IgD-negative memory B cell (primary cell): ENCODE data around the gene GLP1R. TPM values are rescaled to one million over a fixed set of nuclear protein-coding genes. Genes with fewer than 3 reads are reported as not detected.

ENCODE experiments used
- H3K27ac Mint-ChIP-seq, 3 donors: one replicate each; pipeline ENCODE4 v1.8.0; 2020 to 2022; ENCODE audit warnings: mild to moderate bottlenecking in 3 of 3, mixed read lengths in 3 of 3, moderate library complexity in 1 of 3
- H3K27me3 Mint-ChIP-seq: one replicate; pipeline ENCODE4 v1.8.0; 2021; ENCODE audit warnings: mixed read lengths
- H3K36me3 Mint-ChIP-seq: one replicate; pipeline ENCODE4 v1.8.0; 2020; ENCODE audit warnings: mild to moderate bottlenecking, mixed read lengths
- H3K4me1 Mint-ChIP-seq, 3 donors: one replicate each; pipeline ENCODE4 v1.8.0; 2020 to 2022; ENCODE audit warnings: mixed read lengths in 3 of 3, mild to moderate bottlenecking in 1 of 3
- H3K4me3 Mint-ChIP-seq, 4 donors: one replicate each; pipeline ENCODE4 v1.8.0; 2020 to 2022; ENCODE audit warnings: mild to moderate bottlenecking in 4 of 4, mixed read lengths in 4 of 4, moderate library complexity in 3 of 4
- H3K9me3 Mint-ChIP-seq, 3 donors: one replicate each; pipeline ENCODE4 v1.8.0; 2020 to 2021; ENCODE audit warnings: mixed read lengths in 3 of 3, mild to moderate bottlenecking in 1 of 3
- polyA plus RNA-seq: library from polyadenylated mRNA; unstranded; fragments of 300-500 nt; fragmentation: Illumina TruSeq; gene quantifications from one replicate; pipeline ENCODE4 v1.2.3, GENCODE V29; 2021

Gene GLP1R
- polyA plus RNA-seq, 1 donor from 2014 or later: not detected

- Mint-ChIP-seq H3K36me3 (peaks cover 5% of the 10 kb centered on the region), H3K4me1 (peaks cover 0 to 4% (median 0%) of the 10 kb centered on the region in 3 donors), H3K9me3 (no peaks in the 10 kb centered on the region), H3K4me3 (no peak overlapping the region), H3K27ac (no peak overlapping the region), H3K27me3 (peaks cover 16% of the 10 kb centered on the region)
Measured at GRCh38 chr6:39082310-39082709, 33.7 kb downstream of the GLP1R start.

- H3K4me1 Mint-ChIP-seq: peaks cover 0 to 4% (median 0%) of the 10 kb centered on the region in 3 donors
- peaks cover 20% of the 10 kb centered on the region for H3K27me3 Mint-ChIP-seq
- H3K9me3 Mint-ChIP-seq: no peaks in the 10 kb centered on the region
- H3K36me3 Mint-ChIP-seq: peaks cover 5% of the 10 kb centered on the region
- no peak overlapping the region for H3K4me3 Mint-ChIP-seq
- no peak overlapping the region for H3K27ac Mint-ChIP-seq
Measured at GRCh38 chr6:39083231-39083634, 34.7 kb downstream of the GLP1R start.

- Mint-ChIP-seq H3K36me3 (peaks cover 5% of the 10 kb centered on the region), H3K27ac (peak overlapping the region in 1 of 3 donors; percentile 58), H3K27me3 (peaks cover 20% of the 10 kb centered on the region), H3K4me3 (no peak overlapping the region), H3K9me3 (no peaks in the 10 kb centered on the region), H3K4me1 (peaks cover 0 to 4% (median 0%) of the 10 kb centered on the region in 3 donors)
Measured at GRCh38 chr6:39084506-39084905, 35.9 kb downstream of the GLP1R start.

- no peak overlapping the region for H3K4me3 Mint-ChIP-seq
- H3K27me3 Mint-ChIP-seq: peaks cover 22% of the 10 kb centered on the region
- no peaks in the 10 kb centered on the region for H3K9me3 Mint-ChIP-seq
- H3K36me3 Mint-ChIP-seq: peaks cover 5% of the 10 kb centered on the region
- no peak overlapping the region for H3K27ac Mint-ChIP-seq
- peaks cover 0 to 4% (median 0%) of the 10 kb centered on the region in 3 donors for H3K4me1 Mint-ChIP-seq
Measured at GRCh38 chr6:39085129-39085797, 36.7 kb downstream of the GLP1R start.

GRCh38 chr6:39086294-39086693 is 37.7 kb downstream of the GLP1R start:
- Mint-ChIP-seq H3K27me3 (peaks cover 30% of the 10 kb centered on the region), H3K9me3 (no peaks in the 10 kb centered on the region), H3K4me1 (peaks cover 0 to 4% (median 0%) of the 10 kb centered on the region in 3 donors), H3K36me3 (peaks cover 5% of the 10 kb centered on the region), H3K27ac (no peak overlapping the region), H3K4me3 (no peak overlapping the region)

- Mint-ChIP-seq H3K9me3 (no peaks in the 10 kb centered on the region), H3K4me1 (peaks cover 0 to 4% (median 0%) of the 10 kb centered on the region in 3 donors), H3K4me3 (no peak overlapping the region), H3K27me3 (peaks cover 32% of the 10 kb centered on the region), H3K27ac (no peak overlapping the region), H3K36me3 (peaks cover 8% of the 10 kb centered on the region)
Measured at GRCh38 chr6:39086711-39087110, 38.1 kb downstream of the GLP1R start.

GRCh38 chr6:39087197-39087596 is 38.6 kb downstream of the GLP1R start:
- Mint-ChIP-seq H3K4me3 (no peak overlapping the region), H3K27ac (no peak overlapping the region)

GRCh38 chr6:39088331-39088730 is 39.8 kb downstream of the GLP1R start:
- Mint-ChIP-seq H3K27ac (no peak overlapping the region), H3K9me3 (no peaks in the 10 kb centered on the region), H3K36me3 (peaks cover 13% of the 10 kb centered on the region), H3K27me3 (peaks cover 33% of the 10 kb centered on the region), H3K4me1 (peaks cover 0 to 2% (median 0%) of the 10 kb centered on the region in 3 donors), H3K4me3 (no peak overlapping the region)

More at GRCh38 chr6:39087197-39087596, 38.6 kb downstream of the GLP1R start:
- H3K27me3 Mint-ChIP-seq: peaks cover 32% of the 10 kb centered on the region
- H3K36me3 Mint-ChIP-seq: peaks cover 11% of the 10 kb centered on the region
- no peaks in the 10 kb centered on the region for H3K9me3 Mint-ChIP-seq
- peaks cover 0 to 4% (median 0%) of the 10 kb centered on the region in 3 donors for H3K4me1 Mint-ChIP-seq

GRCh38 chr6:39090036-39090435 is 41.5 kb downstream of the GLP1R start:
- H3K4me3 Mint-ChIP-seq: no peak overlapping the region
- H3K27ac Mint-ChIP-seq: no peak overlapping the region
- H3K36me3 Mint-ChIP-seq: peaks cover 12% of the 10 kb centered on the region
- H3K9me3 Mint-ChIP-seq: no peaks in the 10 kb centered on the region
- H3K4me1 Mint-ChIP-seq: no peaks in the 10 kb centered on the region
- H3K27me3 Mint-ChIP-seq: peaks cover 35% of the 10 kb centered on the region

- Mint-ChIP-seq H3K27me3 (peaks cover 34% of the 10 kb centered on the region), H3K4me1 (no peaks in the 10 kb centered on the region), H3K4me3 (no peak overlapping the region), H3K36me3 (peaks cover 8% of the 10 kb centered on the region), H3K27ac (no peak overlapping the region), H3K9me3 (no peaks in the 10 kb centered on the region)
Measured at GRCh38 chr6:39091220-39091619, 42.6 kb downstream of the GLP1R start.

GRCh38 chr6:39092124-39092523 is 43.5 kb downstream of the GLP1R start:
- Mint-ChIP-seq H3K9me3 (no peaks in the 10 kb centered on the region), H3K36me3 (peaks cover 8% of the 10 kb centered on the region), H3K27ac (no peak overlapping the region), H3K27me3 (peaks cover 26% of the 10 kb centered on the region), H3K4me1 (no peaks in the 10 kb centered on the region), H3K4me3 (peak overlapping the region in 1 of 4 donors; percentile 51)

- no peaks in the 10 kb centered on the region for H3K4me1 Mint-ChIP-seq
- no peak overlapping the region for H3K27ac Mint-ChIP-seq
- no peaks in the 10 kb centered on the region for H3K9me3 Mint-ChIP-seq
- peaks cover 19% of the 10 kb centered on the region for H3K27me3 Mint-ChIP-seq
- peaks cover 11% of the 10 kb centered on the region for H3K36me3 Mint-ChIP-seq
- no peak overlapping the region for H3K4me3 Mint-ChIP-seq
Measured at GRCh38 chr6:39093149-39093708, 44.6 kb downstream of the GLP1R start.

- H3K4me1 Mint-ChIP-seq: no peaks in the 10 kb centered on the region
- peaks cover 11% of the 10 kb centered on the region for H3K36me3 Mint-ChIP-seq
- no peak overlapping the region for H3K4me3 Mint-ChIP-seq
- peaks cover 15% of the 10 kb centered on the region for H3K27me3 Mint-ChIP-seq
- H3K9me3 Mint-ChIP-seq: no peaks in the 10 kb centered on the region
- H3K27ac Mint-ChIP-seq: no peak overlapping the region
Measured at GRCh38 chr6:39095578-39095977, 47.0 kb downstream of the GLP1R start.

GRCh38 chr6:39100358-39100757 is 51.8 kb downstream of the GLP1R start:
- H3K4me1 Mint-ChIP-seq: peaks cover 1 to 15% (median 3%) of the 10 kb centered on the region in 3 donors

GRCh38 chr6:39102071-39102820 is 53.7 kb downstream of the GLP1R start:
- Mint-ChIP-seq H3K4me1 (peaks cover 1 to 20% (median 10%) of the 10 kb centered on the region in 3 donors), H3K36me3 (peaks cover 12% of the 10 kb centered on the region), H3K4me3 (no peak overlapping the region), H3K27me3 (no peaks in the 10 kb centered on the region), H3K27ac (no peak overlapping the region), H3K9me3 (no peaks in the 10 kb centered on the region)

More at GRCh38 chr6:39100358-39100757, 51.8 kb downstream of the GLP1R start:
- H3K9me3 Mint-ChIP-seq: no peaks in the 10 kb centered on the region
- H3K36me3 Mint-ChIP-seq: peaks cover 8% of the 10 kb centered on the region
- no peak overlapping the region for H3K4me3 Mint-ChIP-seq
- H3K27ac Mint-ChIP-seq: no peak overlapping the region
- H3K27me3 Mint-ChIP-seq: no peaks in the 10 kb centered on the region
